Pancreas (tissue), 10 donors: ENCODE measurements around the gene OCEL1. TPM values are rescaled to one million over a fixed set of nuclear protein-coding genes. Genes with fewer than 3 reads are reported as not detected.
A peak's percentile ranks its signal among the peaks of the same experiment; 100 is the strongest.

ENCODE experiments used
- ATAC-seq, 4 donors: fragments of 200-7000 bp; cut with Tn5 transposase; one replicate each; pipeline versions ENCODE4 v1.8.0 to v1.9.1; 2020; ENCODE audit warnings: mild to moderate bottlenecking in 4 of 4, moderate library complexity in 4 of 4
- DNase-seq, 6 donors: peaks; one replicate each; pipeline ENCODE4 v3.0.0-alpha.2; 2020
- FAIRE-seq: peaks from 2 replicates; lab custom pipeline; 2012; peaks lifted over from hg19 to GRCh38; lab: Jason Lieb, UNC
- H3K27ac ChIP-seq, 4 donors: fragments of 200-600 bp; sonication (generic); 1 replicate in 3 of 4; 2 replicates in 1 of 4; pipeline versions ENCODE4 v1.5.0 to v1.8.0; 2020
- H3K27me3 ChIP-seq, 4 donors: fragments of 200-600 bp; one replicate each; pipeline ENCODE4 v1.8.0; 2021
- H3K36me3 ChIP-seq, 3 donors: fragments of 200-600 bp; sonication (generic) in 1 of 3; one replicate each; pipeline versions ENCODE4 v1.5.0 to v1.8.0; 2020 to 2021
- H3K4me1 ChIP-seq, 3 donors: fragments of 200-600 bp; one replicate each; pipeline ENCODE4 v1.8.0; 2021
- H3K4me3 ChIP-seq, 4 donors: fragments of 200-600 bp; sonication (generic) in 2 of 4; one replicate each; pipeline versions ENCODE4 v1.5.0 to v1.8.0; 2020 to 2021
- H3K9me3 ChIP-seq, 4 donors: fragments of 200-600 bp; one replicate each; pipeline ENCODE4 v1.8.0; 2021
- WGBS, 2 donors: extraction: QIAGEN DNeasy Blood & Tissue Kit; methylation state at CpG; one replicate each; pipeline ENCODE4 v1.1.7; 2013; 5-methylcytosine and 5-hydroxymethylcytosine counted together
- intact Hi-C, 3 donors: fragments of 100-400 bp; cut with DNase I; formaldehyde crosslinking; loops; one replicate each; pipeline versions ENCODE4 v1.11.1 to v1.14.2; 2022
- polyA plus RNA-seq, 2 donors: library from polyadenylated mRNA; stranded (reverse); fragments of 200-250 nt; gene quantifications; one replicate each; pipeline ENCODE4 v1.2.3, GENCODE V29; 2013
- total RNA-seq, 6 donors: library from RNA; stranded (reverse); fragmentation: NEBNext Ultra II Directional in 4 of 6; extraction: Animal tissue kit (Norgen Biotek cat#: 25700) in 4 of 6; gene quantifications; one replicate each; pipeline versions ENCODE4 v1.2.1 to v1.2.4, GENCODE V29; 2021 to 2023
- TF ChIP-seq, protein P1 (sequence below), 4 donors: fragments of 200-600 bp; sonication (generic) in 3 of 4; IDR thresholded peaks; one replicate each; pipeline versions ENCODE4 v1.5.0 to v1.8.0; 2021; ENCODE audit warnings: antibody characterized with exemption in 4 of 4
- donor health status: healthy with polysubstance abuse.
- donor health status: DM: no; HTN: no; CAD: no; lungs with moderate emphysema.
- donor health status: DM: no; HTN: no; CAD: no.
- donor health status: control.
- donor health status: control.
- donor health status: Bipolar disorder and iron deficiency.
- donor health status: DM: yes; HTN: yes; CAD: no.
- donor health status: DM: no; HTN: no; CAD: no.
- donor health status: DM: no; HTN: no; CAD: no.
- donor health status: DM: yes; HTN: yes; CAD: no.

The OCEL1 gene
- total and polyA plus RNA-seq, 8 donors: 13.4 to 28.4 (median 18.1) TPM

- Histone ChIP-seq H3K36me3 (peaks cover 0 to 33% (median 16%) of the 10 kb centered on the region in 3 donors), H3K4me1 (no peaks in the 10 kb centered on the region), H3K27ac (no peak overlapping the region), H3K9me3 (no peaks in the 10 kb centered on the region), H3K4me3 (no peak overlapping the region), H3K27me3 (no peaks in the 10 kb centered on the region)
- no peak for DNase-seq
- ATAC-seq: no peak
- 83% methylated on average over 9 of the region's 9 CpGs for WGBS, 2 donors
- FAIRE-seq: no peak
- TF ChIP-seq, protein P1, sequence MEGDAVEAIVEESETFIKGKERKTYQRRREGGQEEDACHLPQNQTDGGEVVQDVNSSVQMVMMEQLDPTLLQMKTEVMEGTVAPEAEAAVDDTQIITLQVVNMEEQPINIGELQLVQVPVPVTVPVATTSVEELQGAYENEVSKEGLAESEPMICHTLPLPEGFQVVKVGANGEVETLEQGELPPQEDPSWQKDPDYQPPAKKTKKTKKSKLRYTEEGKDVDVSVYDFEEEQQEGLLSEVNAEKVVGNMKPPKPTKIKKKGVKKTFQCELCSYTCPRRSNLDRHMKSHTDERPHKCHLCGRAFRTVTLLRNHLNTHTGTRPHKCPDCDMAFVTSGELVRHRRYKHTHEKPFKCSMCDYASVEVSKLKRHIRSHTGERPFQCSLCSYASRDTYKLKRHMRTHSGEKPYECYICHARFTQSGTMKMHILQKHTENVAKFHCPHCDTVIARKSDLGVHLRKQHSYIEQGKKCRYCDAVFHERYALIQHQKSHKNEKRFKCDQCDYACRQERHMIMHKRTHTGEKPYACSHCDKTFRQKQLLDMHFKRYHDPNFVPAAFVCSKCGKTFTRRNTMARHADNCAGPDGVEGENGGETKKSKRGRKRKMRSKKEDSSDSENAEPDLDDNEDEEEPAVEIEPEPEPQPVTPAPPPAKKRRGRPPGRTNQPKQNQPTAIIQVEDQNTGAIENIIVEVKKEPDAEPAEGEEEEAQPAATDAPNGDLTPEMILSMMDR (IDR thresholded peaks at IDR 0.05): no peak
- intact Hi-C loops: no loop called here
These were observed 23.8 kb upstream of the OCEL1 start for GRCh38 chr19:17202249-17202648.

DNA sequence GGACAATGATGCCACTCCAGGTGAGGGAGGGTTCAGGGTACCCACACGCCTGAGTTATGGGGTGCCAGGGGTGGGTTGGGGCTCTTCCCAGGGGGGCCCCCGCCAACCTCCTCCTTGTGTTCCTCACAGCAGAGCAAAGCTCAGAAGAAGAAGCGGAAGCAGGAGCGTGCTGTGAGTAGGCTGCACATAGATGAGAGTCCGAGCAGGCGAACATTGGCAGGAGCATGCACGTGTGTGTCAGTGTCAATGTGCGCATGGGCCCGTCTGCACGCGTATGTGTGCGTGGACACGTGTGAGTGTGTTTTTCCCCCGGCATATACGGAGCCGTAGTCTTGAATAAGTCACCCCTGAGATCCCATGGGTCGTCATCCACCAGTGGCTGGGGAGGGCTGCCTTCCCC lies 23.3 kb upstream of the OCEL1 start:
- intact Hi-C loops: no loop called here
- TF ChIP-seq, protein P1 (IDR thresholded peaks at IDR 0.05): no peak
- Histone ChIP-seq H3K9me3 (no peaks in the 10 kb centered on the region), H3K4me1 (no peaks in the 10 kb centered on the region), H3K4me3 (no peak overlapping the region), H3K27me3 (no peaks in the 10 kb centered on the region), H3K36me3 (peaks cover 0 to 33% (median 16%) of the 10 kb centered on the region in 3 donors), H3K27ac (no peak overlapping the region)
- WGBS, 2 donors: 91 to 97% methylated on average over 17 of the region's 17 CpGs
- FAIRE-seq: no peak
- no peak for ATAC-seq
- no peak for DNase-seq

DNA sequence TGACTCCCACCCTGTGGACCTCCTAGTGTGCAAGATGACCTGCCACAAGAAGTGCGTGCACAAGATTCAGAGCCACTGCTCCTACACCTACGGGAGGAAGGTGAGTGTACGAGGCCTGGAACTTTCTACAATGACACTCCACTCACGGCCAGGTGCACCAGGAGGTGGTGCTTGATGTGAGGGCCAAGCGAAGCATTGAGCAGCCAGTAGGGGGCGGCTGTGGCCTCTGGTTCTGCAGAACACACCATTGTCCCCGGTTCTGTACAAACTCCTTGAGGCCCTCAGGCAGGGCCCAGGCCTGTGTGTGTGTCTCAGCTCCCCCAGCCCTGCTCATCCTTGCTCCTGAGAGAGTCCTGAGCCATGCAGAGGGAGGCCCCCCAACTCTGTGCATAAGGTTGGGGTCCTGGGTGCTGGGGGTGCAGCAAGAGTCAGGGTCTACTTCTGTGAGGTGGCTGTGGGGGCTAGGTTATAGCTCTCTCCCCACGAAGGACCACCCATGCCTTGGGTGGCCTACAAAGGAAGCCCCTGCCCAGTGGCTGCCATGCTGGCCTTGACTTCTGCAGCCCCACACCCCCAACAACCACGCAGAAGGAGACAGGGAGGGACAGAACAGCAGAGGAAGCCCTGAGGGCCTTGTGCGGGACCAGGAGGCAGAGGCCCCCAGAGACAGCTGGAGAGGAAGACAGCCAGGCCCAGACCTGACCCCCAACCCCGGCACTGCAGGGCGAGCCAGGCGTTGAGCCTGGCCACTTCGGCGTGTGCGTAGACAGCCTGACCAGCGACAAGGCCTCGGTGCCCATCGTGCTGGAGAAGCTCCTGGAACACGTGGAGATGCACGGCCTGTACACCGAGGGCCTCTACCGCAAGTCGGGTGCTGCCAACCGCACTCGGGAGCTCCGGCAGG lies 20.5 kb upstream of the OCEL1 start:
- no peak for FAIRE-seq

DNA sequence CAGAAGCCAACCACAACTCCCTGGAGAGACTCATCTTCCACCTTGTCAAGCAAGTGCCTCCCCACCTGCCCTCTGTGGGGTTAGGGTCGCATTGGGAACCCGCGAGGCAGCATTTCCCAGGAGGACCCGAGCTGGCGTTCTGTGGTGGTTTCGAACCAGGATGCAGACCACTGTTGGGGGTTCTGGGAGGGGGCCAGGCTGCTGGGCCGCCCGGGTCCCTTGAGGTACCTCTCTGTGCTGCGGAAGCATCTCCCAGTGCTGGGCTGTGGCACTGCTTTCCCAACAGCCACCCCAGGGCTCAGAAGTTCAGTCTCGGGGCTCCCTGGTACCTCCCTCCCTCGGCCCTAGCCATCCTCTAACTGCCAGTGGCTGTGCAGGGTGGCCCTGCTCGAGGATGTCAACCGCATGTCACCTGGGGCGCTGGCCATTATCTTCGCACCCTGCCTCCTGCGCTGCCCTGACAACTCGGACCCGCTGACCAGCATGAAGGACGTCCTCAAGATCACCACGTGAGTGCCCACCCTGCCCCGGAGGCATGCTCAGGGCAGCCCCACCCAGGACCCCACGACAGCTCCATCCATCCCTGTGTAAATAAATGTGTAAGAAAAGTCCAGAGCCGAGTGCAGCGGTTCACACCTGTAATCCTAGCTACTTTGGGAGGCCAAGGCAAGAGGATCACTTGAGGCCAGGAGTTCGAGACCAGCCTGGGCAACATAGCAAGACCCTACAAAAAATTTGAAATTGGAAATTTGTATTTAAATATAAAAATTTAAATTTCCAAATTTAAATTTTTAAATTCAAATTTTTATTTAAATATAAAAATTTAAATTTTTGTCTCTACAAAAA lies 19.1 kb upstream of the OCEL1 start:
- FAIRE-seq: no peak
- TF ChIP-seq, protein P1 (IDR thresholded peaks at IDR 0.05): no peak
- Histone ChIP-seq H3K9me3 (no peaks in the 10 kb centered on the region), H3K4me1 (no peaks in the 10 kb centered on the region), H3K36me3 (peaks cover 0 to 8% (median 8%) of the 10 kb centered on the region in 3 donors), H3K27me3 (no peaks in the 10 kb centered on the region), H3K27ac (no peak overlapping the region), H3K4me3 (no peak overlapping the region)
- no peak for ATAC-seq
- intact Hi-C loops: loop anchor here in 1 of 3 donors (5.0 kb wide), 1 partner anchor 70 kb away; no protein-coding TSS in a partner anchor
- no peak for DNase-seq
- 91 to 96% methylated on average over 25 of the region's 25 CpGs for WGBS, 2 donors

More for the DNA sequence above, 20.5 kb upstream of the OCEL1 start:
- H3K4me3 ChIP-seq: no peak overlapping the region
- DNase-seq (peak; percentile 55 to 86 (median 76)), ATAC-seq (peak; percentile 76 to 92 (median 89))
- intact Hi-C loops: loop anchor here in 1 of 3 donors (5.0 kb wide), 1 partner anchor 72 kb away; no protein-coding TSS in a partner anchor
- TF ChIP-seq, protein P1 (IDR thresholded peaks at IDR 0.05): peak; percentile 41 to 64 (median 50)
- H3K27ac ChIP-seq: no peak overlapping the region
- peaks cover 0 to 23% (median 14%) of the 10 kb centered on the region in 3 donors for H3K36me3 ChIP-seq
- no peaks in the 10 kb centered on the region for H3K9me3 ChIP-seq
- no peaks in the 10 kb centered on the region for H3K27me3 ChIP-seq
- no peaks in the 10 kb centered on the region for H3K4me1 ChIP-seq
- WGBS, 2 donors: 73 to 78% methylated on average over 26 to 27 of the region's 27 CpGs
